Fibroblast of gingiva (primary cell): Measurements from ENCODE around the gene SLC66A1.
A peak's percentile ranks its signal among the peaks of the same experiment; 100 is the strongest.
"Not testable (repeated sequence)": the region's sequence is repeated elsewhere in the genome, so short reads cannot be mapped to it uniquely, and the experiment has no call there.

ENCODE experiments used
- DNase-seq: peaks from one replicate; pipeline ENCODE4 v3.0.0-alpha.2; 2011; ENCODE audit warnings: low read depth

Gene SLC66A1, protein sequence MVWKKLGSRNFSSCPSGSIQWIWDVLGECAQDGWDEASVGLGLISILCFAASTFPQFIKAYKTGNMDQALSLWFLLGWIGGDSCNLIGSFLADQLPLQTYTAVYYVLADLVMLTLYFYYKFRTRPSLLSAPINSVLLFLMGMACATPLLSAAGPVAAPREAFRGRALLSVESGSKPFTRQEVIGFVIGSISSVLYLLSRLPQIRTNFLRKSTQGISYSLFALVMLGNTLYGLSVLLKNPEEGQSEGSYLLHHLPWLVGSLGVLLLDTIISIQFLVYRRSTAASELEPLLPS

DNA sequence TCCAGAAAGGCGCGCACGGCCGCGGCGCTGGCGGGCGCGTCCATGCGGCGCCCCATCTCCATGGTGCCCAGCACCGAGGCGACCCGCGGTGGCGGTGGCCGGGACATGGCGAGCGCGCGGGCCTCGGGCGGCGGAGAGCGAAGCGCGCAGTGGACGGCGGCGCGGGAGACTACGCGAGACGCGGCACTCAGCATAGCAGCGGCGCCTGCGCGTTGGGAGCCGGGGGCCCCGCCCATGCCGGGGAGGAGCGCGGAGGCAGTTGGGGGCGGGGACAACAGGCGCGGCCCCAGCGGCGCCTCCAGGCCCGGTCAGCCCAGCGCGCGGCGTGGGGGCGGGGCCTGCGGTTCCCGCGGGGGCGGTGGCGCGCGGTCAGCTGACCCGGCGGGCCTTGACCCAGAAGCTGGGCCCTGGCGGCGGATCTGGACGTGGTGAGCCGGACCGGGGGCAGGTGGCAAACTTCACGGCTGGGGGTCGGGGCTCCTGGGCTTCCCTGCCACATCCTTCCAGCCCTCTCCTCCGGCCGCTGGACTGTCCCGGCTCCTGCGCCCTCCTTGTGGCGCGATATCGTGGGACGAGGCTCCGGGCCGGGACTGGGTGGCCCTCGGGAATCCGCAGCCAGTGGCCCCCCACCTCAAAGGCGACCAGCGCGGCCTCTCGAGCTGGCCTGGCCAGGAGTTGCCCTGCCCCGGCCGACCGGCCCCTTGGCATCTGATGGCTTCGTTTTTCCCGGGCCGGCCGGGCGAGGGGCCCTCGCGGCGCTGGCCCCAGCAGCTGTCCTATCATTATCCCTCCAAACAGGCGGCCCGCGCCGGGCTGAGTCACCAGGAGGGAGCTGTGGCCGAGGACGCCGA, at the start of gene SLC66A1, which contains the start of gene AKR7A2:
Gene SLC66A1 (plus strand): TSS at position 396 of the 851 bp plus-strand sequence. CDS start 5,352 bp downstream, outside the sequence.
Gene AKR7A2 (minus strand): TSS at position 214 of the 851 bp plus-strand sequence. CDS start 20 bp downstream, at position 194.
- DNase-seq = peak; percentile 88

DNA sequence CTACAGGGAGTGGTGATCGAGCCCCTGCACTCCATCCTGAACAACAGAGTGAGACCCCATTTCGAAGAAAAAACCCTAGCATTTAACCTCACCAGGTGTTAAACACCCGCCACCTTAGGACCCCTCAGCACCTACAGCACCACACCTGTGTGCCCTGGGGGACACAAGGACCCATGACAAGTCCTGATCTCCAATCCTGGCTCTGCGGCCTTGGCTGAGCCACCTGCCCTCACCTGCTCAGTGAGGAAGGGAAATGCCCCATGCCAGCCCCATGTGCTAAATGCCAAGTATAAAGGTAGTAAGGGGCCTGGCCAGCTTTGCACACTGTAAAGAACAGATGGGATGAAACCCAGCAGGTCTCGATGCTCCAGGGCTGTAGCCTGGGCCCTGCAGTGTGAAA, 49.4 kb upstream of the SLC66A1 start:
- DNase-seq = no peak

DNA sequence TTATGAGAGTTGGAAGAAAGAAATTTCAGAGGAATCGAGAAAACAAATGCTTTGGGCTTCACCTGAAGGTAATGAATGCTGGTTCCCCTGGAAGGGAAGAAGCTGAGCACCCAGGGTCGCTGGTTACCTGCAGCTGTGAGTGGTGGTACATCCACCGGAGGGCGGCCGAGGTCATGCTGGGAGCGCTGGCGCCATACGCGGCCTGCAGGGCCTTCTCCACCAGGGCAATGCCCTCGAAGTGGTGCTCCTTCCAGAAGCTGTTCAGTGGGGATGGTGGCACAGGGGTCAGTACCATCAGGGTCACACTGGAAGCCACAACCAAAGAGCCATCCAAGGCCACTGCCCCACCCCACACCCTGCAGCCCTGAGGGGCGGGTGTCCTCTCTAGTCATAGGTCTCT, 43.7 kb upstream of the SLC66A1 start:
- no peak for DNase-seq

- DNase-seq = not testable (repeated sequence)
These were observed 42.4 kb upstream of the SLC66A1 start for GRCh38 chr1:19269427-19270342.

DNA sequence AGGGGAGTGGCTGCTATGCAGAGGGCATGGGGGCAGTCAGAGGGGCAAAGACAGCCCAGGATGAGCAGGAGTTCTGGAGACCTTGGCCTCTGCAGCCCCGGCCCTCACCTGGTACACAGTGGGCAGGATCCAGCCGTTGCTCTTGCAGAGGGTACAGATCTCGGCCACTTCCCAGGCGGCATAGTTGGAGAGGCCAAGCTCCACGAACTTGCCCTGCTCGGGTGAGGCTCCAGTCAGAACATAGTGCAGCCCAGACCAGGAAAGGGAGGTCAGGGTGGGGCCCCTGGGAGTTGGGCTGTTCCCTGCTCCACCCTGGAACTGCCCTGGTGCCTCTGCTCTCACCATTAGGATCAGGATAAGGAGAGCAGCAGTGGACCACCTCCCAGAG, 41.8 kb upstream of the SLC66A1 start:
- not testable (repeated sequence) for DNase-seq

DNA sequence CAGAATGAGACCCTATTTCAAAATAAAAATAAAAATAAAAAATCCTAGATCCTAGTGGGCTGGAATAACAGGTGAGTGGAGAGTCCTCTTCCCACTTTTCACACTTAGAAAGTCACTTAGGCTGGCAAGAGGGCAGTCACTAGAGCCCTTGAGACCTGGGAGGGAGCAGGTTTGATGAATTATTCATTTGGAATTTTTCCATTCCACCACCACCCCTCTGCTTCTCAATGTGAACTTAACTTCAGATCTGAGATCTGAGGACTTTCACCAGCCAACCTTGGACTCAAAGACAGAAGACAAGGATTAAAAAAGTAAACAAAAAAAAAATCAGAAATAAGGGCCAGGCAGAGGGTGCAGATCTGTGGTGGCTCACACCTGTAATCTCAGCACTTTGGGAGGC, 40.1 kb upstream of the SLC66A1 start:
- DNase-seq = no peak

GRCh38 chr1:19273106-19273843, 38.9 kb upstream of the SLC66A1 start:
- DNase-seq = no peak

DNA sequence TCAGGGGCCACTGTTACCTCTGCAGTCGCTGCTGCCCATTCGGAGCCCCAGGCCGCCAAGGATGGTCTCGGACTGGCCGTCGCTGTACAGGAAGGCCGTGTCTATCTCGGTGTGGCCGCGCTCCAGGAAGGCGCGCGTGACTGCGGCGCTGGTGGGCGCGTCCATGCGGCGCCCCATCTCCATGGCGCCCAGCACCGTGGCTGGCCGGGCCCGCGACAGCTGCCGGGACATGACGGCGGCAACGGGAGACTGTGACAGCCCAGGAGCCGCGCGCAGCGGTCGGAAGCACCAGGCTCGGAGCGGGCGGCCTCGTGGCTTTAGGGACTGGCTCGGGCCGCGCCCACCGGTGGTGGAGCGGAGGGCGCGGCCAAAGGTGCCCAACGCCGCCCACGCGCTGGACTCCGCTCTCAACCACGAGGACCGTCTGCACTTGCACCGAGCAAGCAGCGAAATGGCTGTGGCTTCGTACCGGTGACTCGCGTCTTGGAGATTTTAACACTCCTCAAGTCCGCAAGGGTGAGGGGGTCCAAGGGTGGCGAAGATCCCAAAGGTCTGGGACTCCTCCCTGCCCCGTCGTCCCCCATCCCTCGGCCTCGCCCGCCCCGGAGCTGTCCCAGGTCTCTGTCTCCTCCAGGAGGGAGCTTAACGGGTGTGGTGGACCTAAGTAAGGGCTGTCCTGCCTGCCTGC, 38.1 kb upstream of the SLC66A1 start:
- not testable (repeated sequence) for DNase-seq

DNA sequence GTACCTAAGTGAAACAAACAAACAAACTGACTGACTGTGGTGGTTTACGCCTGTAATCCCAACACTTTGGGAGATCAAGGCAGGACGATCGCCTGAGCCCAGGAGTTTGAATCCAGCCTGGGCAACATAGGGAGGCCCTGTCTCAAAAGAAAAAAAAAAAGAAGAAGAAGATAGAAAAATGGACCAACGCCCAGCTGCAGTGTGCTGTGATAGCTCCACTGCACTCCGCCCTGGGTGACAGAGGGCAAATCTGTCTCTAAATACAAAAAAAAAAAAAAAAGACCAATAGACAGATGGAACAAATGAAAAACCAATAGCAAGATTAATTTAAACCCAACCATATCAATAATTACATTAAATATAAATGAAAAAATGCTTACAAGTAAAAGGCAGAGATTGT, 37.5 kb upstream of the SLC66A1 start:
- DNase-seq = no peak

DNA sequence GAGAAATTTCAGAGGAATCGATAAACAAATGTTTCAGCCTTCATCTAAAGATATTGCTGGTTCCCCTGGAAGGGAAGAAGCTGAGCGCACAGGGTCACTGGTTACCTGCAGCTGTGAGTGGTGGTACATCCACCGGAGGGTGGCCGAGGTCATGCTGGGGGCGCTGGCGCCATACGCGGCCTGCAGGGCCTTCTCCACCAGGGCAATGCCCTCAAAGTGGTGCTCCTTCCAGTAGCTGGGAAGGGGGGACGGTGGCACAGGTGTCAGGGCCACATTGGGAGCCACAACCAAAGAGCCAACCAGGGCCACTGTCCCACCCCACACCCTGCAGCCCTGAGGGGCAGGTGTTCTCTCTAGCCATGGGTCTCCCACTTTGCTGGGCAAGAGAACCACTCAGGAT, 28.2 kb upstream of the SLC66A1 start:
- no peak for DNase-seq

- DNase-seq = no peak
These were observed 27.2 kb upstream of the SLC66A1 start for GRCh38 chr1:19284881-19285280.

DNA sequence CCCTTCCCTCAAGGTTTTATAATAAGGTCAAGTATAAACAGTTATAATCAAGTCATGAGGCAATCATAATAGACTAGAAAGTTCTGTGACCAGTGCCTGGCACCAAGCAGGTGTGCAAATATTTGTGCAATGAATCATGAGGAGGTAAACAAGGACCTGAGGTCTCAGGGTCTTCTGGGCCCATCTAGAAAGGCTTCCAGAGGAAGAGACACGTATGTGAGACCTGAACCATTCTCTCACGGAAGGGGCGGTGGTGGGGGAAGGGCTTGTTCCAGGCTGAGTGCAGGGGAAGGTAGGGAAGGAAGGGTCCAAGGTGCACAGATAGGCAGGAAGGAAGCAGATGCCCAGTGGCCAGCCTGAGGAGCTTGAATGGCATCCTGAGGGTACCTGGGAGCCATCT, 26.8 kb upstream of the SLC66A1 start:
- not testable (repeated sequence) for DNase-seq

GRCh38 chr1:19285807-19286206, 26.3 kb upstream of the SLC66A1 start:
- not testable (repeated sequence) for DNase-seq

GRCh38 chr1:19287436-19288185, 24.5 kb upstream of the SLC66A1 start:
- DNase-seq = no peak

DNA sequence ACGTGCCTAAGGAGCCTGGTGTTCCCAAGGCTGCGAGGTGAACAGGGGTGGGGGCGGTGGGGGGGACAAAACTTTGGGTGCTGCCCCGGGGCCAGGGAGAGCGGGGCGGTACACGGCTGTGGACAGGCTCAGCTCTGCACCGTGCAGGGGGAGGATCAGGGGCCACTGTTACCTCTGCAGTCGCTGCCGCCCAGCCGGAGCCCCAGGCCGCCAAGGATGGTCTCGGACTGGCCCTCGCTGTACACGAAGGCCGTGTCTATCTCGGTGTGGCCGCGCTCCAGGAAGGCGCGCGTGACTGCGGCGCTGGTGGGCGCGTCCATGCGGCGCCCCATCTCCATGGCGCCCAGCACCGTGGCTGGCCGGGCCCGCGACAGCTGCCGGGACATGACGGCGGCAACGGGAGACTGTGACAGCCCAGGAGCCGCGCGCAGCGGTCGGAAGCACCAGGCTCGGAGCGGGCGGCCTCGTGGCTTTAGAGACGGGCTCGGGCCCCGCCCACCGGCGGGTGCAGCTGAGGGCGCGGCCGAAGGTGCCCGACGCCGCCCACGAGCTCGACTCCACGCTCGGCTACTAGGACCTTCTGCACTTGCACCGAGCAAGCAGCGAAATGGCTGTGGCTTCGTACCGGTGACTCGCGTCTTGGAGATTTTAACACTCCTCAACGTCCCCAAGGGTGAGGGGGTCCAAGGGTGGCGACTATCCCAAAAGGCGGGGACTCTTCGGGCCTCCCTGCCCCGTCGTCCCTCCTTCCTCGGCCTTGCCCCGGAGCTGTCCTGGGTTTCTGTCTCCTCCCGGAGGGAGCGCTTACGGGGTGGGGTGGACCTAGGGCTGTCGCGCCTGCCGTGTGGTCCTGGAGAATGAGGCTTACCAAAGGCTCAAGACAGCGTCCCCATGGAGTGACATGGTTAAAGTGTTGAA, 23.5 kb upstream of the SLC66A1 start, which contains the start of gene AKR7A3:
Gene AKR7A3 (minus strand): TSS at position 447 of the 918 bp plus-strand sequence. CDS start 61 bp downstream, at position 386.
- not testable (repeated sequence) for DNase-seq

- no peak for DNase-seq
These were observed 22.9 kb upstream of the SLC66A1 start for GRCh38 chr1:19289244-19289643.

- DNase-seq = no peak
These were observed 17.5 kb upstream of the SLC66A1 start for GRCh38 chr1:19294638-19295037.

DNA sequence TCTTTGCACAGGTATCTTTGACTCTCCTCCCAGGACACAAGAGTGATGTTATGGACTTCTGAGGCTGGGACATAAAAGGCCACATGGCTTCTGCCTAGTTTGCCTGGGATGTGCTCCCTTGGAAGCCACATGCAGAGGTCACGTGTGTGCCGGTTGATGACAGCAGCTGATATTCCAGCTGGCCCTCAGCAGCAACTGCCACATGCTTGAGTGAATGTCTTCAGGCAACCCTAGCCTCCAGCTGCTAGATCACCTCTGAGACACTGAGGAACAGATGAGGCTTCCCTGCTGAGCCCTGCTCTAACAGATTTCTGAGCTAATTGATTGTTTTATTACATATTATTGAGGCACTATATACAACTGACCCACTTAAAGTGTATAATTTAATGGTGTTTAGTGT, 11.9 kb upstream of the SLC66A1 start:
- no peak for DNase-seq

DNA sequence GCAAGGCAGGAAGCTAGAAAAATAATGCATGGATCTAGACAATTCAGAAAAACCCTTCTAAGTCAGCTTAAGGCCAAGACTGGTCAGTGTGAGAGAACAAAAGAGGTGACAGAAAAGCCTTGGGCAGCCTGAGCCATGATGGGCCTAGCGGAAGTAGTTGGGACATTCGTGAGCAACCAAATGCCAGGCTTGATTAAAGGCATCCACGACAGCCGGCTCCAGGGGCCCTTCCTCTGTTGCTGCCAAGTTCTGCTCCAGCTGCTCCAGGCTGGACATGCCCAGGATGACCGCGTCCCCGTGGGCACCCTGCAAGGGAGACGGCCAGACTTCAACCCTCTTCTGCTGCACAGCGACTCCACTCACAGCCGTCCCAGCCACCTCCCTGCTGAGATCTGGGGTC, 8.0 kb upstream of the SLC66A1 start:
- DNase-seq = not testable (repeated sequence)
